Midbrain (tissue), 1 donor: ENCODE data around the gene CEP192.
A peak's percentile ranks its signal among the peaks of the same experiment; 100 is the strongest.
"Not testable (repeated sequence)": the region's sequence is repeated elsewhere in the genome, so short reads cannot be mapped to it uniquely, and the experiment has no call there.

Experiments
- DNase-seq: peaks from one replicate; lab custom pipeline; 2025; lab: John Stamatoyannopoulos, UW

Gene CEP192

GRCh38 chr18:13098104-13098503, 106.9 kb downstream of the CEP192 start:
- DNase-seq = not testable (repeated sequence)

GRCh38 chr18:13099113-13099512, 108.0 kb downstream of the CEP192 start:
- DNase-seq = no peak

- DNase-seq = no peak
These were observed 109.9 kb downstream of the CEP192 start for GRCh38 chr18:13100942-13101658.

- no peak for DNase-seq
These were observed 110.6 kb downstream of the CEP192 start for GRCh38 chr18:13101659-13102197.

GRCh38 chr18:13103366-13103765, 112.2 kb downstream of the CEP192 start:
- DNase-seq = no peak

- no peak for DNase-seq
These were observed 113.9 kb downstream of the CEP192 start for GRCh38 chr18:13105059-13105458.

- DNase-seq = no peak
These were observed 115.9 kb downstream of the CEP192 start for GRCh38 chr18:13107074-13107473.

GRCh38 chr18:13108330-13108729, 117.2 kb downstream of the CEP192 start:
- no peak for DNase-seq

GRCh38 chr18:13110559-13110958, 119.4 kb downstream of the CEP192 start:
- no peak for DNase-seq

GRCh38 chr18:13112982-13113381, 121.8 kb downstream of the CEP192 start:
- peak; percentile 48 for DNase-seq

GRCh38 chr18:13120255-13120654, 129.1 kb downstream of the CEP192 start:
- no peak for DNase-seq

- DNase-seq = peak; percentile 14
These were observed 129.8 kb downstream of the CEP192 start for GRCh38 chr18:13120983-13121441.

- DNase-seq = no peak
These were observed 133.2 kb downstream of the CEP192 start for GRCh38 chr18:13124411-13124810.

GRCh38 chr18:13125191-13125590, 134.0 kb downstream of the CEP192 start:
- DNase-seq = no peak

GRCh38 chr18:13126966-13127598, 135.9 kb downstream of the CEP192 start:
- DNase-seq = no peak

GRCh38 chr18:13131283-13131682, 140.1 kb downstream of the CEP192 start:
- no peak for DNase-seq

GRCh38 chr18:13134551-13135401, 143.6 kb downstream of the CEP192 start:
- DNase-seq = no peak

- DNase-seq = no peak
These were observed 145.1 kb downstream of the CEP192 start for GRCh38 chr18:13136056-13136903.

- DNase-seq = peak; percentile 50
These were observed 145.9 kb downstream of the CEP192 start for GRCh38 chr18:13136904-13137669.

GRCh38 chr18:13137670-13138419, 146.7 kb downstream of the CEP192 start:
- peak; percentile 31 for DNase-seq
